HG02642 (cell line): Measurements from ENCODE around the gene SESN1.
"Not testable (repeated sequence)": the region's sequence is repeated elsewhere in the genome, so short reads cannot be mapped to it uniquely, and the experiment has no call there.

Experiments used
- ATAC-seq: cut with Tn5 transposase; IDR thresholded peaks from one replicate; pipeline ENCODE4 v1.9.1; 2021; ENCODE audit warnings: mild to moderate bottlenecking; ENCODE audit not compliant: unreplicated experiment, poor library complexity

The SESN1 gene

GRCh38 chr6:109008054-109008453 lies 86.6 kb downstream of the SESN1 start:
- no peak for ATAC-seq

GRCh38 chr6:109007521-109007920 lies 87.1 kb downstream of the SESN1 start:
- ATAC-seq = no peak

GRCh38 chr6:109006818-109007217 lies 87.8 kb downstream of the SESN1 start:
- no peak for ATAC-seq

- ATAC-seq = no peak
These were observed 91.8 kb downstream of the SESN1 start for GRCh38 chr6:109002882-109003281.

- no peak for ATAC-seq
These were observed 92.5 kb downstream of the SESN1 start for GRCh38 chr6:109002051-109002697.

GRCh38 chr6:109001291-109001894 lies 93.3 kb downstream of the SESN1 start:
- no peak for ATAC-seq

- ATAC-seq = no peak
These were observed 94.4 kb downstream of the SESN1 start for GRCh38 chr6:109000289-109000688.

- no peak for ATAC-seq
These were observed 95.2 kb downstream of the SESN1 start for GRCh38 chr6:108999428-108999827.

- ATAC-seq = no peak
These were observed 96.2 kb downstream of the SESN1 start for GRCh38 chr6:108998485-108998884.

- ATAC-seq = no peak
These were observed 98.4 kb downstream of the SESN1 start for GRCh38 chr6:108996208-108996607.

- no peak for ATAC-seq
These were observed 99.3 kb downstream of the SESN1 start for GRCh38 chr6:108995296-108995695.

- ATAC-seq = no peak
These were observed 100.8 kb downstream of the SESN1 start for GRCh38 chr6:108993876-108994275.

GRCh38 chr6:108989700-108990099 lies 104.9 kb downstream of the SESN1 start:
- ATAC-seq = no peak

- no peak for ATAC-seq
These were observed 105.9 kb downstream of the SESN1 start for GRCh38 chr6:108988765-108989164.

- ATAC-seq = no peak
These were observed 106.3 kb downstream of the SESN1 start for GRCh38 chr6:108988296-108988695.

- no peak for ATAC-seq
These were observed 107.5 kb downstream of the SESN1 start for GRCh38 chr6:108987156-108987555.

GRCh38 chr6:108985301-108985700 lies 109.3 kb downstream of the SESN1 start:
- ATAC-seq = no peak

- ATAC-seq = no peak
These were observed 111.5 kb downstream of the SESN1 start for GRCh38 chr6:108983151-108983550.

- ATAC-seq = no peak
These were observed 112.2 kb downstream of the SESN1 start for GRCh38 chr6:108982154-108983113.

- ATAC-seq = not testable (repeated sequence)
These were observed 116.0 kb downstream of the SESN1 start for GRCh38 chr6:108978638-108979037.

- ATAC-seq = no peak
These were observed 120.4 kb downstream of the SESN1 start for GRCh38 chr6:108974201-108974600.
